Skeletal muscle satellite cell (primary cell): ENCODE data around the gene FBXL13.

Experiments used
- H3K27me3 ChIP-seq: 2 replicates; pipeline ENCODE4 v1.7.0; 2013; ENCODE audit warnings: low read length; ENCODE audit not compliant: control insufficient read depth, insufficient read depth
- H3K36me3 ChIP-seq: 2 replicates; pipeline ENCODE4 v1.7.0; 2013; ENCODE audit warnings: mild to moderate bottlenecking, control low read depth, low read length; ENCODE audit not compliant: insufficient read depth
- H3K4me1 ChIP-seq: 2 replicates; pipeline ENCODE4 v1.7.0; 2013; ENCODE audit warnings: low read length; ENCODE audit not compliant: control insufficient read depth, insufficient read depth
- H3K4me2 ChIP-seq: 2 replicates; pipeline ENCODE4 v1.7.0; 2013; ENCODE audit warnings: mild to moderate bottlenecking, low read length
- H3K4me3 ChIP-seq: 2 replicates; pipeline ENCODE4 v1.7.0; 2013; ENCODE audit warnings: low read length
- H3K9ac ChIP-seq: 2 replicates; pipeline ENCODE4 v1.7.0; 2013; ENCODE audit warnings: mild to moderate bottlenecking, low read depth, low read length, moderate library complexity
- H3K9me3 ChIP-seq: replicated peaks from 2 replicates; pipeline ENCODE4 v1.7.0; 2013; ENCODE audit warnings: mild to moderate bottlenecking, control low read depth, low read length

FBXL13 gene

GRCh38 chr7:102889851-102890250 lies 184.7 kb downstream of the FBXL13 start:
- Histone ChIP-seq H3K4me2 (peak overlapping the region; percentile 61), H3K9ac (peak overlapping the region; percentile 66), H3K4me3 (no peak overlapping the region), H3K36me3 (no peaks in the 10 kb centered on the region), H3K9me3 (no peaks in the 10 kb centered on the region), H3K27me3 (no peaks in the 10 kb centered on the region), H3K4me1 (peaks cover 44% of the 10 kb centered on the region)

GRCh38 chr7:102888561-102889233 lies 185.9 kb downstream of the FBXL13 start:
- peaks cover 39% of the 10 kb centered on the region for H3K4me1 ChIP-seq
- H3K27me3 ChIP-seq: no peaks in the 10 kb centered on the region

GRCh38 chr7:102883098-102883860 lies 191.3 kb downstream of the FBXL13 start:
- H3K4me2 ChIP-seq: peak overlapping the region; percentile 15
- H3K4me3 ChIP-seq: no peak overlapping the region
- peaks cover 11% of the 10 kb centered on the region for H3K4me1 ChIP-seq
- no peak overlapping the region for H3K9ac ChIP-seq
- H3K36me3 ChIP-seq: no peaks in the 10 kb centered on the region
- H3K27me3 ChIP-seq: no peaks in the 10 kb centered on the region
- H3K9me3 ChIP-seq: no peaks in the 10 kb centered on the region

More at GRCh38 chr7:102888561-102889233, 185.9 kb downstream of the FBXL13 start:
- H3K9ac ChIP-seq: no peak overlapping the region
- no peaks in the 10 kb centered on the region for H3K36me3 ChIP-seq
- no peak overlapping the region for H3K4me2 ChIP-seq
- H3K4me3 ChIP-seq: no peak overlapping the region
- H3K9me3 ChIP-seq: no peaks in the 10 kb centered on the region

GRCh38 chr7:102875700-102876295 lies 198.8 kb downstream of the FBXL13 start:
- Histone ChIP-seq H3K4me3 (peak overlapping the region; percentile 38), H3K4me1 (peaks cover 51% of the 10 kb centered on the region), H3K36me3 (no peaks in the 10 kb centered on the region), H3K4me2 (peak overlapping the region; percentile 57), H3K9ac (peak overlapping the region; percentile 85), H3K9me3 (no peaks in the 10 kb centered on the region), H3K27me3 (no peaks in the 10 kb centered on the region)

- Histone ChIP-seq H3K9ac (peak overlapping the region; percentile 85), H3K4me1 (peaks cover 51% of the 10 kb centered on the region), H3K9me3 (no peaks in the 10 kb centered on the region)
Measured at GRCh38 chr7:102874966-102875365, 199.6 kb downstream of the FBXL13 start.

GRCh38 chr7:102874166-102874829 lies 200.3 kb downstream of the FBXL13 start:
- H3K9me3 ChIP-seq: no peaks in the 10 kb centered on the region
- H3K4me1 ChIP-seq: peaks cover 51% of the 10 kb centered on the region
- H3K36me3 ChIP-seq: no peaks in the 10 kb centered on the region
- no peak overlapping the region for H3K4me3 ChIP-seq
- H3K27me3 ChIP-seq: no peaks in the 10 kb centered on the region
- peak overlapping the region; percentile 85 for H3K9ac ChIP-seq
- peak overlapping the region; percentile 44 for H3K4me2 ChIP-seq

More at GRCh38 chr7:102874966-102875365, 199.6 kb downstream of the FBXL13 start:
- Histone ChIP-seq H3K4me2 (peak overlapping the region; percentile 57), H3K36me3 (no peaks in the 10 kb centered on the region), H3K27me3 (no peaks in the 10 kb centered on the region), H3K4me3 (peak overlapping the region; percentile 13)

- Histone ChIP-seq H3K9ac (peak overlapping the region; percentile 85), H3K36me3 (no peaks in the 10 kb centered on the region), H3K4me2 (peak overlapping the region; percentile 37), H3K9me3 (no peaks in the 10 kb centered on the region), H3K4me1 (peaks cover 51% of the 10 kb centered on the region), H3K4me3 (peak overlapping the region; percentile 6), H3K27me3 (no peaks in the 10 kb centered on the region)
Measured at GRCh38 chr7:102873470-102874165, 201.0 kb downstream of the FBXL13 start.

- Histone ChIP-seq H3K4me2 (peak overlapping the region; percentile 71), H3K9me3 (no peaks in the 10 kb centered on the region), H3K27me3 (no peaks in the 10 kb centered on the region), H3K36me3 (no peaks in the 10 kb centered on the region), H3K4me1 (peaks cover 51% of the 10 kb centered on the region), H3K9ac (peak overlapping the region; percentile 85), H3K4me3 (no peak overlapping the region)
Measured at GRCh38 chr7:102872460-102872859, 202.1 kb downstream of the FBXL13 start.

GRCh38 chr7:102869195-102869594 lies 205.4 kb downstream of the FBXL13 start:
- Histone ChIP-seq H3K4me1 (peaks cover 27% of the 10 kb centered on the region), H3K27me3 (no peaks in the 10 kb centered on the region), H3K4me3 (no peak overlapping the region), H3K36me3 (no peaks in the 10 kb centered on the region), H3K4me2 (no peak overlapping the region), H3K9me3 (no peaks in the 10 kb centered on the region), H3K9ac (no peak overlapping the region)

- Histone ChIP-seq H3K9me3 (no peaks in the 10 kb centered on the region), H3K4me2 (no peak overlapping the region), H3K9ac (no peak overlapping the region), H3K36me3 (no peaks in the 10 kb centered on the region), H3K4me1 (peaks cover 4% of the 10 kb centered on the region), H3K27me3 (no peaks in the 10 kb centered on the region), H3K4me3 (no peak overlapping the region)
Measured at GRCh38 chr7:102866535-102867215, 207.9 kb downstream of the FBXL13 start.
